Left lung (tissue), 10 donors: Measurements from ENCODE around the gene TTC31. TPM values are rescaled to one million over a fixed set of nuclear protein-coding genes. Genes with fewer than 3 reads are reported as not detected.
"Not testable (repeated sequence)": the region's sequence is repeated elsewhere in the genome, so short reads cannot be mapped to it uniquely, and the experiment has no call there.

Experiments used
- ATAC-seq: fragments of 200-7000 bp; cut with Tn5 transposase; one replicate; pipeline ENCODE4 v1.9.1; 2020; ENCODE audit warnings: moderate library complexity
- DNase-seq, 4 donors: peaks; one replicate each; pipeline ENCODE4 v3.0.0-alpha.2; 2013 to 2020
- H3K27ac ChIP-seq, 2 donors: fragments of 200-600 bp; sonication (generic) in 1 of 2; one replicate each; pipeline versions ENCODE4 v1.5.0 to v1.8.0; 2020 to 2021
- H3K27me3 ChIP-seq, 2 donors: fragments of 200-600 bp; sonication (generic) in 1 of 2; one replicate each; pipeline versions ENCODE4 v1.5.0 to v1.8.0; 2020 to 2021
- H3K36me3 ChIP-seq, 2 donors: fragments of 200-600 bp; sonication (generic) in 1 of 2; one replicate each; pipeline versions ENCODE4 v1.5.0 to v1.8.0; 2020 to 2021
- H3K4me1 ChIP-seq, 2 donors: fragments of 200-600 bp; one replicate each; pipeline ENCODE4 v1.8.0; 2021
- H3K4me3 ChIP-seq, 2 donors: fragments of 200-600 bp; sonication (generic) in 1 of 2; one replicate each; pipeline versions ENCODE4 v1.5.0 to v1.8.0; 2020 to 2021; ENCODE audit warnings: mild to moderate bottlenecking in 1 of 2
- H3K9me3 ChIP-seq, 2 donors: fragments of 200-600 bp; sonication (generic) in 1 of 2; one replicate each; pipeline versions ENCODE4 v1.5.0 to v1.8.0; 2020 to 2021
- intact Hi-C, 2 donors: fragments of 100-400 bp; cut with DNase I; formaldehyde crosslinking; loops; one replicate each; pipeline versions ENCODE4 v1.11.2 to v1.14.2; 2022
- polyA plus RNA-seq, 6 donors: library from polyadenylated mRNA; unstranded; fragments of 120-200 nt; gene quantifications; one replicate each; pipeline ENCODE4 v1.2.1, GENCODE V29; 2013; ENCODE audit not compliant: insufficient read length in 6 of 6
- total RNA-seq, 2 donors: library from RNA; stranded (reverse); fragmentation: NEBNext Ultra II Directional; extraction: Animal tissue kit (Norgen Biotek cat#: 25700); gene quantifications; one replicate each; pipeline ENCODE4 v1.2.1, GENCODE V29; 2021
- TF ChIP-seq, protein P1 (sequence below), 2 donors: fragments of 200-600 bp; sonication (generic) in 1 of 2; IDR thresholded peaks; one replicate each; pipeline versions ENCODE4 v1.5.0 to v1.8.0; 2021; ENCODE audit warnings: antibody characterized with exemption in 2 of 2
- donor health status: DM: no; HTN: yes; CAD: no.
- donor health status: DM: no; HTN: no; CAD: no.

TTC31 gene
- total and polyA plus RNA-seq, 8 donors: 22.1 to 38.4 (median 33.5) TPM

DNA sequence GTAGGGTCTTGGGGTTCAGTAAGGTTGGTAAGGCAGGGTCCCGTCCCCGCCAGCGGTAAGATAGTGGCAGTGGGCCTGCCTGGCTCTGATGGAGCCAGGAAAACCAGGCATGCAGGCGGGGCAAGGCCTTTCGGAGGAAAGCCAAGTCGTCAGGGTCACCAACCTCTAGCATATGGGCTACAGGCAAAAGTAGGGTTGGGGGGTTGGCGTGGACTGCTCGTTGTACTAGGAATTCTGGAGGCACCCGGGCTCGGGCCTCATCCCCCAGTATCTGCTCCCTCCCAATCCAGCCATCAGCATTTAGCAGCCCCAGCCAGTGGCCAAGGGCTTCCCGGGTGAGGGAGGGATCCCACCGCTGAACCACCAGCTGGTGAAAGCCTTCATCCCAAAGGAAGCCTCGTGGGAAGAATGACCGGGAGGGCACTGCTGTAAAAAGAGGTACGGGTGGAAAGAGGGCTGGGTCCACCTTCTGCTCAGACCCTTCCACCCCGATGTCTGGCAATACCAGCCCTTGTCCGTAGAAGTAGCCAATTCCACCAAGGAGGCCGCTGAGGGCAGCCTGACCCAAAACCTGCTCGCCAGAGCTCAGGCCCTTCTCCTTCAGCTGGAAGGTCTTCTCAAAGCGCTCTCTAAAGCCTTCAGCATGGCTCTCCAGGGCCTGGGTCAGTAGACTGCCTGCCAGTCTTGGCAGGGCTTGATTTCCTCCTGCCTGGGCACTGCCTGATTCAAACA lies 20.7 kb upstream of the TTC31 start:
- no peaks in the 10 kb centered on the region for H3K9me3 ChIP-seq
- DNase-seq (no peak), ATAC-seq (no peak)
- peaks cover 0 to 25% of the 10 kb centered on the region in 2 donors for H3K36me3 ChIP-seq
- H3K27me3 ChIP-seq: no peaks in the 10 kb centered on the region
- no peak overlapping the region for H3K4me3 ChIP-seq
- TF ChIP-seq, protein P1, sequence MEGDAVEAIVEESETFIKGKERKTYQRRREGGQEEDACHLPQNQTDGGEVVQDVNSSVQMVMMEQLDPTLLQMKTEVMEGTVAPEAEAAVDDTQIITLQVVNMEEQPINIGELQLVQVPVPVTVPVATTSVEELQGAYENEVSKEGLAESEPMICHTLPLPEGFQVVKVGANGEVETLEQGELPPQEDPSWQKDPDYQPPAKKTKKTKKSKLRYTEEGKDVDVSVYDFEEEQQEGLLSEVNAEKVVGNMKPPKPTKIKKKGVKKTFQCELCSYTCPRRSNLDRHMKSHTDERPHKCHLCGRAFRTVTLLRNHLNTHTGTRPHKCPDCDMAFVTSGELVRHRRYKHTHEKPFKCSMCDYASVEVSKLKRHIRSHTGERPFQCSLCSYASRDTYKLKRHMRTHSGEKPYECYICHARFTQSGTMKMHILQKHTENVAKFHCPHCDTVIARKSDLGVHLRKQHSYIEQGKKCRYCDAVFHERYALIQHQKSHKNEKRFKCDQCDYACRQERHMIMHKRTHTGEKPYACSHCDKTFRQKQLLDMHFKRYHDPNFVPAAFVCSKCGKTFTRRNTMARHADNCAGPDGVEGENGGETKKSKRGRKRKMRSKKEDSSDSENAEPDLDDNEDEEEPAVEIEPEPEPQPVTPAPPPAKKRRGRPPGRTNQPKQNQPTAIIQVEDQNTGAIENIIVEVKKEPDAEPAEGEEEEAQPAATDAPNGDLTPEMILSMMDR (IDR thresholded peaks at IDR 0.05): no peak
- H3K4me1 ChIP-seq: peaks cover 14 to 46% of the 10 kb centered on the region in 2 donors
- no peak overlapping the region for H3K27ac ChIP-seq
- intact Hi-C loops: no loop called here

DNA sequence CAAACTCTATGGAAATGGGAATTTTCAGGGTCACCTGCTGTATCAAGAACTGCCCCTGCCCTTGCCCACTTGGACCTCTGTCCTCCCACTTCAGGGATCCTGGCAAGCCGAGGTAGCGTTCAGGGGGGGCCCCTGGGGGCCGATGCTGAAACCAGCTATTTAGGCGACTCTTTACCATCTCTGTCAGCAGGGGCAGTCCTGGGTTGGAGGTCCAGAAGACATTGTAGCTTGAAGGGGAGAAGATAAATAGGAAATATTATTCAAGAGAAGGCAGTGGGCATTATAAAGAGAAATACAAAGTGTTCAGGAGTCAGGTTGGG lies 20.1 kb upstream of the TTC31 start:
- no peak overlapping the region for H3K4me3 ChIP-seq
- DNase-seq (no peak), ATAC-seq (no peak)
- H3K27me3 ChIP-seq: no peaks in the 10 kb centered on the region
- no peak overlapping the region for H3K27ac ChIP-seq
- H3K36me3 ChIP-seq: peaks cover 0 to 25% of the 10 kb centered on the region in 2 donors
- TF ChIP-seq, protein P1 (IDR thresholded peaks at IDR 0.05): no peak
- intact Hi-C loops: no loop called here
- peaks cover 14 to 42% of the 10 kb centered on the region in 2 donors for H3K4me1 ChIP-seq
- no peaks in the 10 kb centered on the region for H3K9me3 ChIP-seq

DNA sequence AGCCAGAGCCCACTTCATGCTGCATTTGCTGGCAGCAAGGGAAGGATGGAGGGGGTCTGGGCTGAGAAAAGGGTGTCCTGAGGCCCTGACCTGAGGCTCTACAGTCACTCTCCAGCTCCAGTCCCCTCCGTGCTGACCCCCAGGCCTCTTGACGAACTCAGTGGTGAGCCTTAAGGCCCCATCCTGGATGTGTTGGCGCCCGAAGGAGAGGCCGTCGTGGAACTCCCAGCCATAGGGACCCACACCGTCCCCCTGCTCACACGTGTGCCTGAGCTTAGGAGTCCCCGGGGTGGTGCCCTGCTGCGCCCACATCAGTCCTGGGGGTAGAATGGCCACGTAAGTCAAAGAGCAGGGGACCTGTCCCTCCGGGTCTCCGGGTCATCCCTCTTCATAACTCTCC lies 18.5 kb upstream of the TTC31 start:
- TF ChIP-seq, protein P1 (IDR thresholded peaks at IDR 0.05): no peak
- H3K27ac ChIP-seq: peak overlapping the region in 1 of 2 donors; percentile 91
- no peak for DNase-seq
- H3K4me1 ChIP-seq: peaks cover 11 to 33% of the 10 kb centered on the region in 2 donors
- peak; percentile 12 for ATAC-seq
- no peaks in the 10 kb centered on the region for H3K27me3 ChIP-seq
- intact Hi-C loops: no loop called here
- H3K36me3 ChIP-seq: peaks cover 0 to 25% of the 10 kb centered on the region in 2 donors
- H3K9me3 ChIP-seq: no peaks in the 10 kb centered on the region
- H3K4me3 ChIP-seq: peak overlapping the region; percentile 61 to 95

DNA sequence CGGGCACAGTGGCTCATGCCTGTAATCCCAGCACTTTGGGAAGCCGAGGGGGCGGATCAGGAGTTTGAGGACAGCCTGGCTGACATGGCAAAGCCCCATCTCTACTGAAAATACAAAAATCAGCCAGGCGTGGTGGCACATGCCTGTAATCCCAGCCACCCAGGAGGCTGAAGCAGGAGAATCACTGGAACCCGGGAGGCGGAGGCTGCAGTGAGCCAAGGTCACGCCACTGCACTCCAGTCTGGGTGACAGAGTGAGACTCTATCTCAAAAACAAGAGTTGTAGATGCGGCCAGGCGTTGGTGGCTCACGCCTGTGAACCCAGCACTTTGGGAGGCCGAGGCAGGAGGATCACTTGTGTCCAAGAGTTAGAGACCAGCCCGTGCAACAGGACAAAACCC lies 12.1 kb upstream of the TTC31 start:
- H3K4me1 ChIP-seq: peaks cover 12 to 30% of the 10 kb centered on the region in 2 donors
- H3K36me3 ChIP-seq: peaks cover 0 to 18% of the 10 kb centered on the region in 2 donors
- H3K9me3 ChIP-seq, ATAC-seq, intact Hi-C loops, H3K27ac ChIP-seq, H3K4me3 ChIP-seq, H3K27me3 ChIP-seq: not testable (repeated sequence)
- DNase-seq: peak in 1 of 4 donors; percentile 39

DNA sequence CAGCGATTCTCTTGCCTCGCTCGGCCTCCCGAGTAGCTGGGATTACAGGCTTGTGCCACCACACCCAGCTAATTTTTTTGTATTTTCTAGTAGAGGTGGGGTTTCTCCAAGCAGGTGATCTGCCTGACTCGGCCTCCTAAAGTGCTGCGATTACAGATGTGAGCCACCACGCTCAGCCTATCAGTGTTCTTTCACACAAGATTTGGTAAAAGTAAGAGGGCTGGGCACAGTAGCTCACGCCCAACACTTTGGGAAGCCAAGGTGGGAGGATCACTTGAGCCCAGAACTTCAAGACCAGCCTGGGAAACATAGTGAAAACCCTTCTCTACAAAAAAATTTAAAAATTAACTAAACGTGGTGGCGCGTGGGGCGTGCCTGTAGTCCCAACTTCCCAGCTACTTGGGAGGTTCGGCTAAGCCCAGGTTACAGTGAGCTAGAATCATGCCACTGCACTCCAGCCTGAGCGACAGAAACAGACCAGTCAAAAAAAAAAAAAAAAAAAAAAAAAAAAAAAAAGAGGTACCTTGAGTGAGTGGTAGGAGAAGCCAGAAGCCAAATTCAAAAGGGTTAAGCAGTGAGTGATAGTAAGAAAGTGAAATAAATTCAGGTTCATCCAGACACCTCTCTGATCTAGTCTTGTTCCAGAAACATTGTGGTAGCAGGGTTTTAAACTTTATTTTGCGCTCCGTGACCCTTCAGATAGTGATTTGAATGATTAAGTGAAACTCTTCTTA lies 11.4 kb upstream of the TTC31 start:
- Histone ChIP-seq H3K27ac (peak overlapping the region; percentile 93 to 94), H3K9me3 (no peaks in the 10 kb centered on the region), H3K36me3 (peaks cover 0 to 18% of the 10 kb centered on the region in 2 donors), H3K27me3 (no peaks in the 10 kb centered on the region), H3K4me1 (peaks cover 9 to 24% of the 10 kb centered on the region in 2 donors), H3K4me3 (peak overlapping the region; percentile 70 to 77)
- ATAC-seq: no peak
- intact Hi-C loops: no loop called here
- TF ChIP-seq, protein P1 (IDR thresholded peaks at IDR 0.05): no peak
- DNase-seq: peak in 1 of 4 donors; percentile 23
